Measurements from ENCODE around the gene C2CD2L.
"Not testable (repeated sequence)": the region's sequence is repeated elsewhere in the genome, so short reads cannot be mapped to it uniquely, and the experiment has no call there.

The C2CD2L gene

DNA sequence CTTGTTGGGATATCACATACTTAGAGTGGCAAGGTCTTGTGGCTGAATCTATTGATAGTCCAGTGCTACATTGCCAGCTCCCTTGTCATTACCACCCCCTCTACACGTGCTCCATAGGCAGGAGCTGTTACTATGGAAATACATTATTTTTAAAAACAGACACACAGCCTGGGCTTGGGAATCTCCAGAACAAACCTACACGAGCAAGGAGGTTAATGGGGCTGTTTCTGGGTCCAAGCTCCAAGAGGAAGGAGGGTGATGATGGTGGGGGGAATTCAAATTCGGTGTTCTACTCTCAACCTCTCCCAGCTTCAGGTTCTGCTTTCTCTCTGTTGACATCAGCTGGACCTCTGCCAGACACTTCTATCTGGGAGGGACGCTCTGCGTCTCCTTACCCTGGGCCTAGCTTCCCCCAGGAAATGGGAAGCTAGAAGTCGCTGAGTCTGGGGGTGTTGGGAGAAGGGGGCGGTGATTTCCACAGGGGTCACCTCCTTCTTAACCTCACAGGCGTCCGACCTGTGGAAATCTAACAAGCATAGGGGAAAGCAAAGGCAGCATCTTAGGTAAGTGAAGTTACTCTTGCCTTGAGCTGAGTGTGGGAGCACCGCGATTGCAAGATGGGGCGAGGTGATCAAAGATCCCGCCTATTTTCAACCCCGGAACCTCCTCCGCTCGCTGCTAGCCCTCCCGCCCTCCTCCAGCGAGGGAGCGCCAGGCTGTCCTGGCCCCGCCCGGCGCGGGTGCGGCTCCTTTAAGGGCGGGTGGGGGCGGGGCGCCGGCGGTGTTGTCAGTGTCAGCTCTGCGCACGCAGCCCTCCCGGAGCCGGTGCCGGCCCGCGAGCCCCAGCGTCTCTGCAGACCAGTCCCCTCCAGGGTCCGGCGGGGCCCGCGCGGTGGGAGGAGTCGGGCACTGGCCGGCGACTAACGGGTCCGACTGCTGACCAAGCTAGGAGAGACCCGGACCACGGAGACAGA lies at the start of gene C2CD2L:
C2CD2L (plus strand) TSS at position 781 of the 974 bp plus-strand sequence. CDS start 398 bp downstream, outside the sequence.
- DNase-seq (ENCODE audit: low read depth in 2 of 2), result peak; percentile 83 to 84

DNA sequence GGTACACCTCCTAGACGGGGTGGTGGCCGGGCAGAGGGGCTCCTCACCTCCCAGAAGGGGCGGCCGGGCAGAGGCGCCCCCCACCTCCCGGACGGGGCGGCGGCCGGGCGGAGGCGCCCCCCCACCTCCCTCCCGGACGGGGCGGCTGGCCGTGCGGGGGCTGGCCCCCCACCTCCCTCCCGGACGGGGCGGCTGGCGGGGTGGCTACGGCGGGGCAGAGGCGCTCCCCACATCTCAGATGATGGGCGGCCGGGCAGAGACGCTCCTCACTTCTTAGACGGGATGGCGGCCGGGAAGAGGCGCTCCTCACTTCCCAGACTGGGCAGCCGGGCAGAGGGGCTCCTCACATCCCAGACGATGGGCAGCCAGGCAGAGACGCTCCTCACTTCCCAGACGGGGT lies 48.0 kb upstream of the C2CD2L start:
- DNase-seq (ENCODE audit: low read depth in 2 of 2), result not testable (repeated sequence)

DNA sequence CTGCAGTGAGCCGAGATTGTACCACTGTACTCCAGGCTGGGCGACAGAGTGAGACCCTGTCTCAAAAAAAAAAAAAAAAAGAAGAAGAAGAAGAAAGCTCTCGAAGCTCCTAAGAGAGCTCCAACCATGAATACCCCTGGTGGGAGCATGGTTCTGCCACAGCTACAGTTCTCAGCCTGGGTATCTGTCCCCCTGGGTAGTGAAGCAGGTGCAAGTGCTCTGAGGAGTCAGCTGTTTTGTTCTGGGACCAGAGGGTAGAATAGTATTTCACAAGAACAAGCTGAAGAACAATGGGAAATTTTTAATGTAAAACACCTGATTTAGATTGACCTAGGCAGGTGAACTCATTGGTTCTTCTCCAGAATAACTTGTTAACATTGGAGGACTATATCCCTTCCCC lies 45.9 kb upstream of the C2CD2L start:
- no peak for DNase-seq (ENCODE audit: low read depth in 2 of 2)

DNA sequence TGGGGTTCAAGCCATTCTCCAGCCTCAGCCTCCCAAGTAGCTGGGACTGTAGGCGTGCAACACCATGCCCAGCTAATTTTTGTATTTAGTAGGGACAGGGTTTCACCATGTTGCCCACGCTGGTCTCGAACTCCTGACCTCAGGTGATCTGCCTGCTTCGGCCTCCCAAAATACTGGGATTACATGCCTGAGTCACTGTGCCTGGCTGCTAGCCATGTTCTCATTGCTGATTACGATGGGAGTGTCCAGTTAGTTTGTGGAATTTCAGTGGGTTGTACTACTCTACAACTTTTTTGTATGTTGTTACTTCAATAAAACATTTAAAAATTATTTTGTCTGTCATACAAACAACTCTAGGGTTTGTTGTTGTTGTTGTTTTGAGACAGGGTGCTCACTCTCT lies 44.4 kb upstream of the C2CD2L start:
- no peak for DNase-seq (ENCODE audit: low read depth in 2 of 2)

DNA sequence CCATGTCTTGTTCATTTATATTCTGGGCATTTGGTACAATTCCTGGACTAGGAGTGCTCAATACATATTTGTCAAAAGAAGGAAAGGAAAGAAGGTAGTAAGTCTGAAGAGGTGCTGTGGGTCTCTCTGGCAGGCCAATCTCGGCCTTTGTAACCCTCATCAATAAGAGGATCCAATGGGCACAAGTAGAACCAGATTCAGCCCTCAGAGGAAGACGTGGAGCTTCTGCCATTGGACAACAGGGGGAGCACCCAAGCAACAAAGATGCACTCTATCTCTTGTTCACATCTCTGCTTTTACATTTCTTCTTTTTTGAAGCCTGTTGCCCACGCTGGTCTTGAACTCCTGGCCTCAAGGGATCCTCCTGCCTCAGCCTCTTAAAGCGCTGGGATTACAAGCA lies 41.8 kb upstream of the C2CD2L start:
- DNase-seq (ENCODE audit: low read depth in 2 of 2), result no peak

DNA sequence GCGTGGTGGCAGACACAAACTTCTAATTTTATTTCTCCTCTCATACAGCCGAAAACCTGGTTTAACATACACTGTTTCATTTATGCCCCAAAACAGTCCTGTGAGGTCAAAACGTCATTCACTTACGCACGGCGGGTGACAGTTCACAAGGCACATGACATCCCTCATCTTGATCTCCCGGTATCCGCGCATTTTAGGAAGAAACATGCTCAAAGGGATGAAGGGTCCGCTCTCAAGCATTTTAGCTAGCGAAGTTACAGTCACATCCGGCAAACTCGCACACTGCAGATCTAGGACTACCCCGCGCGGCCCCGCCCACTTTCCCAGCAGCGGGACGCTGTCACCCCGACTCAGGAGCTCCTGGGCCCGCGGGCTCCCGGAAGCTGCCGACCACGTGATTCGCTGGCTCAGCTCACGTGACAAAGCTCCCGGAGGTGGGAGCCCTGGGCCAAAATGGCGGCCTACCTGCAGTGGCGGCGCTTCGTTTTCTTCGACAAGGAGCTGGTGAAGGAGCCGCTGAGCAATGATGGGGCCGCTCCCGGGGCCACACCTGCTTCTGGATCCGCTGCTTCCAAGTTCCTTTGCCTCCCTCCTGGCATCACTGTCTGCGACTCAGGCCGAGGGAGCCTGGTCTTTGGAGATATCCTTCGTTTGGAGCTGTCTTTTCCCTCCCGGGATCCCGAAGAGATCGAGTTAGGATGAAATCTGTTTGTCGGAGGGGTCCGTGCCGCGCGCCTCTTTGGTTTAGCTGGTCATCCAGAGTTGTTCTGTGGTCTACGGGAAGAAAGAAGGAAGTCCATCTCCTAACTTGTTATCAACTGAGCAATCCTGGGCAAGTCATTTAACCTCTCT lies 39.5 kb upstream of the C2CD2L start, which contains the start of gene VPS11:
VPS11 (plus strand) TSS at position 448 of the 852 bp plus-strand sequence; CDS start at position 454, 6 bp downstream.
- peak; percentile 91 to 98 for DNase-seq (ENCODE audit: low read depth in 2 of 2)

DNA sequence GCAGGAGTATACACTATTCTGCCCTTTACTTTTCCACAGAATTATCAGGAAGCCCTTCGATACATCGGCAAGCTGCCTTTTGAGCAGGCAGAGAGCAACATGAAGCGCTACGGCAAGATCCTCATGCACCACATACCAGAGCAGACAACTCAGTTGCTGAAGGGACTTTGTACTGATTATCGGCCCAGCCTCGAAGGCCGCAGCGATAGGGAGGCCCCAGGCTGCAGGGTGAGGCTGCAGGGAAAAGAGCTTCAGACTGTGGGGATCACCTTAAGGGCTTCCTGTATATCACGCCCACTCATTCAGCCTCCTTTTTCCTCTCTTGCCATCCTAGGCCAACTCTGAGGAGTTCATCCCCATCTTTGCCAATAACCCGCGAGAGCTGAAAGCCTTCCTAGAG lies 29.3 kb upstream of the C2CD2L start:
- DNase-seq (ENCODE audit: low read depth in 2 of 2), result no peak

DNA sequence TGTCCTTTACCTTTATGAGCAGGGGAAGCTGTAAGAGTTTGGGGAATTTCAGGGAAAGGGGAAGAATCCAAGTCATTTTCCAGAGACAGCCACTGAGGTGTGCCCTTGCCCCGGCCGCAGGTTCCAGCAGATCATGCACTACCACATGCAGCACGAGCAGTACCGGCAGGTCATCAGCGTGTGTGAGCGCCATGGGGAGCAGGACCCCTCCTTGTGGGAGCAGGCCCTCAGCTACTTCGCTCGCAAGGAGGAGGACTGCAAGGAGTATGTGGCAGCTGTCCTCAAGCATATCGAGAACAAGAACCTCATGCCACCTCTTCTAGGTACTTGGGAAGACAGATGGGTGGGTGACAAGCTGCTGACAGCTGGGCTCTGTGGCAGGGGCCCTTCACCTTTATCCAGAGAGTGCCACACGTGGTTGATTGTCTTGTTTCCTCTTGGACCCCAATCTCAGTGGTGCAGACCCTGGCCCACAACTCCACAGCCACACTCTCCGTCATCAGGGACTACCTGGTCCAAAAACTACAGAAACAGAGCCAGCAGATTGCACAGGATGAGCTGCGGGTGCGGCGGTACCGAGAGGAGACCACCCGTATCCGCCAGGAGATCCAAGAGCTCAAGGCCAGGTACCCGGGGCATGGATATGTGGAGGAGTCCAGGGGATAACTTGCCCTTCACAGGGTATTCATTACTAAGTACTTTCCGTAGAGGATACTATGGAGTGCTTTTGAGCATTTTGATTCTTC lies 28.3 kb upstream of the C2CD2L start:
- no peak for DNase-seq (ENCODE audit: low read depth in 2 of 2)

DNA sequence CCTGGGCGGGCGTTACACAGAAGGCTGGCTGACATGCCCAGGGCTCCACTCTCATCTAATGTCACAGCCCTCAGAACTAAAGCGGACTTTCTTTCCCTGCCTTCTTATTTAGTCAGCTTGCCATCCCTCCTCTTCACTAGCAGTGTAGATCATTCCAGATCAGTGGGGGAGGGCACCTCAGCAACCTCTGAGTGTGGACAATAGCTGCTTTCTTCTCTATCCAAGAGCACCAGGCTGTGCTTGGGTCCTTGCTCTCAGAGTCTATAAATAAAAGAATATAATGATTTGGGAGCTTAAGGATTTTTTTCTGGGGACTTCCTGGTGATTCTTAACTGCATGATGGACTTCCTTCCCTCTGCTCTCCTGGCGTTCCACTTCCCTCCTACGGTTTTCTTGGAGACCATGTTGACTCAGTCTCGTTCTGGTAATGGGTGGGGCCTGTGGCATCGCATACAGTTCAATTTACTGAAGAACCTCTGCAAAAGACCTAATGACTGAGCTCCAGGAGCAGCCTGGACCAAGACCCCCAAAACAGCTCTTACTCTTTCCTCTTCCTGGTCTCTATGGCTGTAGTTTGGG lies 25.4 kb upstream of the C2CD2L start:
- DNase-seq (ENCODE audit: low read depth in 2 of 2), result no peak

DNA sequence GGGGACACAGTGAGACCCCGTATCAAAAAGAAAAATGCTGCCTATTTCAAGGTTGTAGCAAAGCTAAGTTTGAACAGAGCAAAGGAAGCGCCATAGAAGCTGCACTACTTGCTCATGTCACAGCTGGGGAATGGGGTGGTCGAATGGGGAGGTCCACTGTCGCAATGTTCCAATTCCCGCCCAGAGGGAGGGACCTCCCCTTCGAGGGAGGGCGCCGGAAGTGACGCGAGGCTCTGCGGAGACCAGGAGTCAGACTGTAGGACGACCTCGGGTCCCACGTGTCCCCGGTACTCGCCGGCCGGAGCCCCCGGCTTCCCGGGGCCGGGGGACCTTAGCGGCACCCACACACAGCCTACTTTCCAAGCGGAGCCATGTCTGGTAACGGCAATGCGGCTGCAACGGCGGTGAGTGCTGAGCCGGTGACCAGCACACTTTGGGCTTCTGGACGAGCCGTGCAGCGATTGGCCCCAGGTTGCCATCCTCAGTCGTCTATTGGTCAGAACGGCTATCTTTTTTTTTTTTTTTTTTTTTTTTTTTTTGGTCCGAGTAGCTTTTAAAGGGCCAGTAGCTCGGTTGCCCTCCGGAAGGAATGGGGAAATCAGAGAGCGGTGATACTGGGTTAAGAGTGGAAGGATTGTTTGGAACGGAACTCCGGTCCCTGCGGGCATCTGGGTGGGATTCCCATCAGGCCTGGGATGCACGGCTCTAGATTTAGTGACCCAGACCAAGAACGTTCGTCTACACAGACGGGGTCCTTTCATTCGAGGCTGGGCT lies 22.3 kb upstream of the C2CD2L start, which contains the start of gene HMBS:
HMBS (plus strand) TSS at position 219 of the 774 bp plus-strand sequence; CDS start at position 372, 153 bp downstream.
- DNase-seq (ENCODE audit: low read depth in 2 of 2), result peak; percentile 83 to 89

DNA sequence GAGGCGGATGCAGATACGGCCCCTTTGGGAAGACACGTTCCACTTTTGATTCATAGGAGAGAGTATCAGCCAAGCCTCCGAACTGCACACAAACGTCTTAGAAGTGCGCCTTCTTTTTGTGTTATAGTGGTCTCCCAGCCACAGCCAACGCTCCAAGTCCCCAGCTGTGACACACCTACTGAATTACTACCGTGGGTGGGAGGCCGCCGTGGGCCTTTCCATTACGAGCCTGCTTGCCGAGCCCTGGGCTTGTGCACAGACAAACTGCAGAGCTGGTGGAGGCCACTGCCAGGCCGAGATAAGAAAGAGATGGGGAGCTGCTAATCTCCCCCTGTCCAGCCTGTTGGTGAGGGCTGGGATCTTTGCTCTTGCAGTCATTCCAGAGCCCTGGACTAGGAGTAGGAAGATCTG lies 21.7 kb upstream of the C2CD2L start:
- peak in 1 of 2 experiments; percentile 29 for DNase-seq (ENCODE audit: low read depth in 2 of 2)

DNA sequence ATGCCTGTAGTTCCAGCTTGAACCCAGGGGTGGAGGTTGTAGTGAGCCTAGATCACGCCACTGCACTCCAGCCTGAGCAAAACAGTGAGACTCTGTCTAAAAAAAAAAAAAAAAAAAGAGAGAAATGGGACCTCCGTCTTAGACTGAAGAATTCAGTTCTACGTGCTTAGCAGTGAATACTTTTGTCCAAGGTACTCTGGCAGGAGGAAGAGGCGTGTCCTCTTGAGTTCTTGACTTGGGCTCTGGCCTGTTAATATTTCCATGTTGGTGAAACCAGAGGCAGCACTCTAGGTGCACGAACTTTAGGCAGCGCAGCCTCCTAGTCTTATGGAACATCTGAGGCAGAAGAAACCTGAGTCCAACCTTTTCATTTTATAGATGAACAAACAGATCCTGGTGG lies 20.0 kb upstream of the C2CD2L start:
- no peak for DNase-seq (ENCODE audit: low read depth in 2 of 2)

DNA sequence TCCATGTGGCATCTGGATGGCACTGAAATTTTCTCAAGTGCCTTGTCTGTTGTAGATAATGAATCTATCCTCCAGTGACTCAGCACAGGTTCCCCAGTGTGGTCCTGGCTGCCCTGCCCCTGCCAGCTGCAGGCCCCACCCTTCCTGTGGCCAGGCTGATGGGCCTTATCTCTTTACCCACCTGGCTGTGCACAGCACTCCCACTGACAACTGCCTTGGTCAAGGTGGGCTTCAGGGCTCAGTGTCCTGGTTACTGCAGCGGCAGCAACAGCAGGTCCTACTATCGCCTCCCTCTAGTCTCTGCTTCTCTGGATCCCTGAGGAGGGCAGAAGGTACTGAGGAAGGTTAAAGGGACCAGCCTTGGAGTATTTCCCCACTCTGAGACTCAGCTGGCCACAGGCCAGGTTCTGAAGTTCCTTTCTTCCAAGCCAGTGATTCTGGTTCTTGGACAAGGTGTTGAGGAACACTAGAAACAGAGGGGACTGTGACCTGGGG lies 19.4 kb upstream of the C2CD2L start:
- no peak for DNase-seq (ENCODE audit: low read depth in 2 of 2)

DNA sequence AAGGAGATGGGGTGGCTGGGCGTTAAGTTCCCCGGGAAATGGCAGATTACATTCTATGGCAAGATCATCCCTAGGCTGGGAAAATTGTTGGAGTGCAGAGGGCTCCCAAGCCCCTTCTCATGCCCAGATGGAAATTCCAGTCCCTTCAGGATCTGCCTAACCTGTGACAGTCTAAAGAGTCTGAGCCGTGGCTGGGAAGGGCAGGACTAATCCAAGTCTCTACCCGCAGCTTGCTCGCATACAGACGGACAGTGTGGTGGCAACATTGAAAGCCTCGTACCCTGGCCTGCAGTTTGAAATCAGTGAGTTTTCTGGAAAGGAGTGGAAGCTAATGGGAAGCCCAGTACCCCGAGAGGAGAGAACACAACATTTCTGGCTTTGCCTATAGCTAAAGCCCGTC lies 18.7 kb upstream of the C2CD2L start:
- no peak for DNase-seq (ENCODE audit: low read depth in 2 of 2)

DNA sequence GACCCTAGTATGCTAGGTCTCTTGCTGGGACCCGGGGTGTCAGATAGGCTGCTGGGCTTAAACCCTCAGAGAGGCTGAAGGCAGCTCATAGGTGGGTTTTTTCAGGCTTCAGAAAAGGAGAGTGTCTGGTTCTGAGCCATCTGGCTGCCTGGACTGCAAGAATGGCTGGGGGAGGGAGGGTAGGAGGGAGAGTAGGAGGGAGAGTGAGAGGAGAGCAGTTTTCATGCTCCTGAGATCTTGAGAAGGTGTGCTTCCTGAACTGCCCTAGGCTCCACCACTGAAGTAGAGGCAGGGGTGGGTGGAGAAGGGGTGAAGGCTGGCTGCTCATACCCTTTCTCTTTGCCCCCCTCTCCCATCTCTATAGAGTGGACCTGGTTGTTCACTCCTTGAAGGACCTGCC lies 17.8 kb upstream of the C2CD2L start:
- DNase-seq (ENCODE audit: low read depth in 2 of 2), result no peak

DNA sequence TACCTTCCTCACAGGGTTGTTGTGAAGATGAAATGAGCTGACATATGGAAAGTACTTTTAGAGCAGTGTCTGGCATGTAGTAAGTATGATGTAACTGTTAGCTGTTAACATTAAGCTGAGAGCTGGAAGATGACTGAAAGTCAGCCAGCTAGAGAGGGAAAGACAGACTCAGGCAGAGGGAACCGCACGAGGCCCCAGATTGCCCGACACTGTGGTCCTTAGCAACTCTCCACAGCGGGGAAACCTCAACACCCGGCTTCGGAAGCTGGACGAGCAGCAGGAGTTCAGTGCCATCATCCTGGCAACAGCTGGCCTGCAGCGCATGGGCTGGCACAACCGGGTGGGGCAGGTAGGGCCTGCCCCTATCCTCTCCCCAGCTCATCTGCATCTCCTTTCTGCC lies 16.0 kb upstream of the C2CD2L start:
- no peak for DNase-seq (ENCODE audit: low read depth in 2 of 2)

DNA sequence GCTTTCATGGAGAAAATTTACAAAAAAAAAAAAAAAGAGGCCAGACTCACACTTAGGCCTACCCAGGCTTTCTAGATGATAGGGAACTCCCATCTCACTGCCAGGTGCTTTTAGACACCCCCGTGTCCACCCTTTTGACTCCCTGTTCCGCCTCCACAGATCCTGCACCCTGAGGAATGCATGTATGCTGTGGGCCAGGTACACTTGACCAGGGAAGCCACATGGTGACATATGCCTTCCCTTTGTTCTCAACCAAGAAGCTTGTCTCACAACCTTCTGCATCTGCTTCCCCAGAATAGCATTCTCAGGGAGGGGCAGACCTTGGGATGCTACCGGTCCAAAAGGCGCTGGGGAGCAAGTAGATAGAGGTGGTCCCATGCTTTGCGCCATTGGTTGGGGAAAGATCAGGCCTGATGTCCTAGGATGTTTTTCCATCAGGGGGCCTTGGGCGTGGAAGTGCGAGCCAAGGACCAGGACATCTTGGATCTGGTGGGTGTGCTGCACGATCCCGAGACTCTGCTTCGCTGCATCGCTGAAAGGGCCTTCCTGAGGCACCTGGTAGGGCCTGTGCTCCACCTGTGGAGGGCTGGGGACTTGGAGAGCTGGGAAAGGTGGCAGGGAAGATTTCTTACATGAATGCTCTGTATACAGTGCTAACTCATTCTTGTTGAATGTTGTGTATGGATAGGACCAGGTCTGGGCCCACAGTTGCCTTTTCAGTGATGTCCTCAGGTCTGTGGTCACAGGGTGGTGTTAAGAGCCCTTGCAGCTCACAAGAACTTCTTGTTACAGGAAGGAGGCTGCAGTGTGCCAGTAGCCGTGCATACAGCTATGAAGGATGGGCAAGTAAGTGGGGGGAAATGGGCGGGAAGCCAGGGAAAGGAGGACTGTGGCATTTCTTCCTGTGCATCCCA lies 14.9 kb upstream of the C2CD2L start:
- peak in 1 of 2 experiments; percentile 11 for DNase-seq (ENCODE audit: low read depth in 2 of 2)

DNA sequence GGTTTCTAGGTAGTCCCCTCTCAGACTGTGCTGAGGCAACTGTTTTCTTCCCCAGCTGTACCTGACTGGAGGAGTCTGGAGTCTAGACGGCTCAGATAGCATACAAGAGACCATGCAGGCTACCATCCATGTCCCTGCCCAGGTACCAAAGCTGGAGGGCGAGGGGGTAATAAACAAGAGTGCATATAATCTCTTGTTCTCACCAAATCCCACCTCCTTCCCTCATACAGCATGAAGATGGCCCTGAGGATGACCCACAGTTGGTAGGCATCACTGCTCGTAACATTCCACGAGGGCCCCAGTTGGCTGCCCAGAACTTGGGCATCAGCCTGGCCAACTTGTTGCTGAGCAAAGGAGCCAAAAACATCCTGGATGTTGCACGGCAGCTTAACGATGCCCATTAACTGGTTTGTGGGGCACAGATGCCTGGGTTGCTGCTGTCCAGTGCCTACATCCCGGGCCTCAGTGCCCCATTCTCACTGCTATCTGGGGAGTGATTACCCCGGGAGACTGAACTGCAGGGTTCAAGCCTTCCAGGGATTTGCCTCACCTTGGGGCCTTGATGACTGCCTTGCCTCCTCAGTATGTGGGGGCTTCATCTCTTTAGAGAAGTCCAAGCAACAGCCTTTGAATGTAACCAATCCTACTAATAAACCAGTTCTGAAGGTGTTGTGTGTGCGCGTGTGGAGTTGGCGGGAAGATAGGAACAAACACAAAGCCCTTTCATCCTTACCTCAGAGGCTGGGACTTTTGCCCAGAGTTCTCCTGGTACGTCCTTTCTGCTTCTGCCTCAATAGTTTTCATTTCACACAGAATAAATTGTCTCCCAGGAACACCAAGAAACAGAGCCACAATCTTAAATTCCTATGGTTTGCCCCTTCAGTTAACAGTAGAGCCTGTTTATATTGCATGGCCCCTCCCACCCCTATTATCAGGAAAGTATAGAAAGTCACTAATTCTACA lies 14.0 kb upstream of the C2CD2L start:
- DNase-seq (ENCODE audit: low read depth in 2 of 2), result peak in 1 of 2 experiments; percentile 10

All from stimulated activated CD4-positive, alpha-beta T cell treated with anti-CD3 and anti-CD28 coated beads, Interleukin-12 subunit alpha, Interleukin-12 subunit beta, amount 100 ng/mL, for 24 hours (primary cell).